HCT116 (cell line): ENCODE data around the gene CIDEC.

Experiments
- EZH2 ChIP-seq: fragments of 200-600 bp; sonication (generic); IDR thresholded peaks from 2 replicates; pipeline ENCODE4 v1.6.1; 2017; ENCODE audit warnings: antibody characterized with exemption, mixed run types
- EZH2phosphoT487 ChIP-seq: fragments of 200-600 bp; IDR thresholded peaks from 2 replicates; pipeline ENCODE4 v1.6.1; 2018; ENCODE audit warnings: antibody characterized with exemption, borderline replicate concordance
- MAX ChIP-seq: IDR thresholded peaks from 2 replicates; pipeline ENCODE4 v1.6.1; 2012
- POLR2A ChIP-seq: IDR thresholded peaks from 2 replicates; pipeline ENCODE4 v1.7.0; 2011; ENCODE audit warnings: borderline replicate concordance; ENCODE audit not compliant: insufficient read depth, insufficient read length; ENCODE audit errors: extremely low read depth
- RAD21 ChIP-seq: IDR thresholded peaks from 2 replicates; pipeline ENCODE4 v1.6.1; 2012; ENCODE audit warnings: low read depth, mild to moderate bottlenecking
- SRF ChIP-seq: IDR thresholded peaks from 2 replicates; pipeline ENCODE4 v1.6.1; 2012; ENCODE audit warnings: low read depth
- TF ChIP-seq, protein P1 (sequence below), 3 experiments: fragments of 200-600 bp in 1 of 3; sonication (generic) in 1 of 3; IDR thresholded peaks in 2 of 3; conservative IDR thresholded peaks in 1 of 3; 2 replicates each; pipeline ENCODE4 v1.5.1; 2012 to 2017; ENCODE audit warnings: low read depth in 2 of 3, low read length in 2 of 3, antibody characterized with exemption in 1 of 3, borderline replicate concordance in 1 of 3, control low read depth in 1 of 3, mild to moderate bottlenecking in 1 of 3, mixed read lengths in 1 of 3, mixed run types in 1 of 3, moderate library complexity in 1 of 3; ENCODE audit not compliant: insufficient read depth in 1 of 3

DNA sequence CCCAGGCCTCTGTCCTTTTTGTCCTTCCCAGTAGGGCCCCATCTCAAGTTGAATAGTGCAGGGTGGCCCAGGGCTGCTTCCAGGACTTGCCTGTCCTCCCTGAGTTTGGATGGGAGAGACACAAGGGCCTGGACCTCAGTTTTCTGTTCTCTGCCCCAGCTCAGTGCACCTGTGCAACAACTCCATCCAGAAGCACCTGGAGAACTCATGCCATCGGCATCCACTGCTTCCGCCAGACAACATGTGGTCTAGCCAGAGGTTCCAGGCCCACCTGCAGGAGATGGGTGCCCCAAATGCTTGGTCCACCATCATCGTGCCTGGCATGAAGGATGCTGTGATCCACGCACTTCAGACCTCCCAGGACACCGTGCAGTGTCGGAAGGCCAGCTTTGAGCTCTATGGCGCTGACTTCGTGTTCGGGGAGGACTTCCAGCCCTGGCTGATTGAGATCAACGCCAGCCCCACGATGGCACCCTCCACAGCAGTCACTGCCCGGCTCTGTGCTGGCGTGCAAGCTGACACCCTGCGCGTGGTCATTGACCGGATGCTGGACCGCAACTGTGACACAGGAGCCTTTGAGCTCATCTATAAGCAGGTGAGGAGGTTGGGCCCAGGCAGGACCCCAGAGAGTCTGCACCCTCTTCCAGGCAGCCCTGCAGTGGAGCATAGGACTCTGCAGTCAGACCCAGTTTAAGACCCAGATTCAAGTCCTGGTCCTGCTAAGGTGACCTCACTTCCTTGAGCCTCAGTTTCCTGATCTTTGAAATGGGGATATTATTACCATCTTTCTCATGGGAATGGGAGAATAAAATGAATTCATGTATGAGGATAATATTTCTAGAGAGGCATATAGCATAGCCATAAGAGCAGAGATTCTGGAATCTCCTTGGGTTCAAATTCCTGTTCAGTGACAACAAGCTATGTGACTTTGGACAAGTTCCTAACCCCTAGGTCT, 51.0 kb downstream of the CIDEC start:
- TF ChIP-seq EZH2 (no peak), MAX (no peak), EZH2phosphoT487 (no peak), RAD21 (no peak), POLR2A (no peak), SRF (no peak)
- TF ChIP-seq, protein P1, sequence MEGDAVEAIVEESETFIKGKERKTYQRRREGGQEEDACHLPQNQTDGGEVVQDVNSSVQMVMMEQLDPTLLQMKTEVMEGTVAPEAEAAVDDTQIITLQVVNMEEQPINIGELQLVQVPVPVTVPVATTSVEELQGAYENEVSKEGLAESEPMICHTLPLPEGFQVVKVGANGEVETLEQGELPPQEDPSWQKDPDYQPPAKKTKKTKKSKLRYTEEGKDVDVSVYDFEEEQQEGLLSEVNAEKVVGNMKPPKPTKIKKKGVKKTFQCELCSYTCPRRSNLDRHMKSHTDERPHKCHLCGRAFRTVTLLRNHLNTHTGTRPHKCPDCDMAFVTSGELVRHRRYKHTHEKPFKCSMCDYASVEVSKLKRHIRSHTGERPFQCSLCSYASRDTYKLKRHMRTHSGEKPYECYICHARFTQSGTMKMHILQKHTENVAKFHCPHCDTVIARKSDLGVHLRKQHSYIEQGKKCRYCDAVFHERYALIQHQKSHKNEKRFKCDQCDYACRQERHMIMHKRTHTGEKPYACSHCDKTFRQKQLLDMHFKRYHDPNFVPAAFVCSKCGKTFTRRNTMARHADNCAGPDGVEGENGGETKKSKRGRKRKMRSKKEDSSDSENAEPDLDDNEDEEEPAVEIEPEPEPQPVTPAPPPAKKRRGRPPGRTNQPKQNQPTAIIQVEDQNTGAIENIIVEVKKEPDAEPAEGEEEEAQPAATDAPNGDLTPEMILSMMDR (IDR thresholded peaks at IDR 0.05 in 2 of 3, conservative IDR thresholded peaks at IDR 0.05 in 1 of 3; ENCODE audit: borderline replicate concordance in 1 of 3, insufficient read depth in 1 of 3, low read depth in 2 of 3, low read length in 2 of 3): no peak
